ENCODE data around the gene INPP5D.

GRCh38 chr2:233143700-233144331 is 83.7 kb downstream of the INPP5D start:
- TF ChIP-seq RARB (CRISPR knock-in tag; IDR thresholded peaks at IDR 0.05) (no peak), ZFP30 (CRISPR knock-in tag; IDR thresholded peaks at IDR 0.05) (no peak), TOX (CRISPR knock-in tag; IDR thresholded peaks at IDR 0.05; ENCODE audit: borderline replicate concordance) (no peak), TCF4 (CRISPR knock-in tag; IDR thresholded peaks at IDR 0.05; ENCODE audit: borderline replicate concordance) (no peak), PATZ1 (CRISPR knock-in tag; IDR thresholded peaks at IDR 0.05; ENCODE audit: borderline replicate concordance) (no peak), OSR1 (CRISPR knock-in tag; IDR thresholded peaks at IDR 0.05) (no peak), ZFP3 (CRISPR knock-in tag; IDR thresholded peaks at IDR 0.05) (no peak)
- TF ChIP-seq, protein P1, sequence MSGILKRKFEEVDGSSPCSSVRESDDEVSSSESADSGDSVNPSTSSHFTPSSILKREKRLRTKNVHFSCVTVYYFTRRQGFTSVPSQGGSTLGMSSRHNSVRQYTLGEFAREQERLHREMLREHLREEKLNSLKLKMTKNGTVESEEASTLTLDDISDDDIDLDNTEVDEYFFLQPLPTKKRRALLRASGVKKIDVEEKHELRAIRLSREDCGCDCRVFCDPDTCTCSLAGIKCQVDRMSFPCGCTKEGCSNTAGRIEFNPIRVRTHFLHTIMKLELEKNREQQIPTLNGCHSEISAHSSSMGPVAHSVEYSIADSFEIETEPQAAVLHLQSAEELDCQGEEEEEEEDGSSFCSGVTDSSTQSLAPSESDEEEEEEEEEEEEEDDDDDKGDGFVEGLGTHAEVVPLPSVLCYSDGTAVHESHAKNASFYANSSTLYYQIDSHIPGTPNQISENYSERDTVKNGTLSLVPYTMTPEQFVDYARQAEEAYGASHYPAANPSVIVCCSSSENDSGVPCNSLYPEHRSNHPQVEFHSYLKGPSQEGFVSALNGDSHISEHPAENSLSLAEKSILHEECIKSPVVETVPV (CRISPR knock-in tag; IDR thresholded peaks at IDR 0.05) = no peak
- TF ChIP-seq, protein P2, sequence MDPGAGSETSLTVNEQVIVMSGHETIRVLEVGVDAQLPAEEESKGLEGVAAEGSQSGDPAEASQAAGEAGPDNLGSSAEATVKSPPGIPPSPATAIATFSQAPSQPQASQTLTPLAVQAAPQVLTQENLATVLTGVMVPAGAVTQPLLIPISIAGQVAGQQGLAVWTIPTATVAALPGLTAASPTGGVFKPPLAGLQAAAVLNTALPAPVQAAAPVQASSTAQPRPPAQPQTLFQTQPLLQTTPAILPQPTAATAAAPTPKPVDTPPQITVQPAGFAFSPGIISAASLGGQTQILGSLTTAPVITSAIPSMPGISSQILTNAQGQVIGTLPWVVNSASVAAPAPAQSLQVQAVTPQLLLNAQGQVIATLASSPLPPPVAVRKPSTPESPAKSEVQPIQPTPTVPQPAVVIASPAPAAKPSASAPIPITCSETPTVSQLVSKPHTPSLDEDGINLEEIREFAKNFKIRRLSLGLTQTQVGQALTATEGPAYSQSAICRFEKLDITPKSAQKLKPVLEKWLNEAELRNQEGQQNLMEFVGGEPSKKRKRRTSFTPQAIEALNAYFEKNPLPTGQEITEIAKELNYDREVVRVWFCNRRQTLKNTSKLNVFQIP (CRISPR knock-in tag; IDR thresholded peaks at IDR 0.05; ENCODE audit: borderline replicate concordance, low read depth) = no peak

Data from SK-N-SH treated with all-trans-retinoic acid at 6 μM for 48 hours (cell line).